DND-41 (cell line): ENCODE results near the gene GALNTL6.

ENCODE experiments used
- ATAC-seq: fragments of 200-7000 bp; cut with Tn5 transposase; 3 replicates; pipeline ENCODE4 v1.9.1; 2021; ENCODE audit warnings: low read depth; ENCODE audit not compliant: insufficient read depth
- DNase-seq: peaks from one replicate; pipeline ENCODE4 v3.0.0-alpha.2; 2020
- H2AFZ ChIP-seq: 2 replicates; pipeline ENCODE4 v1.6.0; 2012; ENCODE audit warnings: low read depth, low read length
- H3K27ac ChIP-seq: 2 replicates; pipeline ENCODE4 v1.5.1; 2012; ENCODE audit warnings: low read length, inconsistent platforms
- H3K27me3 ChIP-seq: fragments of 200-600 bp; sonication (generic); 2 replicates; pipeline ENCODE4 v1.6.0; 2012; ENCODE audit warnings: low read length, mild to moderate bottlenecking, inconsistent platforms; ENCODE audit not compliant: insufficient read depth, poor library complexity
- H3K36me3 ChIP-seq: 2 replicates; pipeline ENCODE4 v1.5.1; 2012; ENCODE audit warnings: low read length, inconsistent platforms; ENCODE audit not compliant: insufficient read depth
- H3K4me1 ChIP-seq: 2 replicates; pipeline ENCODE4 v1.5.1; 2012; ENCODE audit warnings: mild to moderate bottlenecking, low read length; ENCODE audit not compliant: insufficient read depth
- H3K4me2 ChIP-seq: 2 replicates; pipeline ENCODE4 v1.6.0; 2012; ENCODE audit warnings: mild to moderate bottlenecking, moderate library complexity, low read length, inconsistent platforms; ENCODE audit not compliant: insufficient read depth
- H3K4me3 ChIP-seq, 2 experiments: fragments of 200-600 bp in 1 of 2; shearing (Covaris generic) in 1 of 2; 2 replicates each; pipeline ENCODE4 v1.5.1; 2012 to 2016; ENCODE audit warnings: inconsistent platforms in 2 of 2, low read length in 2 of 2, mild to moderate bottlenecking in 2 of 2, low read depth in 1 of 2, moderate library complexity in 1 of 2
- H3K79me2 ChIP-seq: 2 replicates; pipeline ENCODE4 v1.6.0; 2012; ENCODE audit warnings: low read length, inconsistent platforms; ENCODE audit not compliant: insufficient read depth
- H3K9ac ChIP-seq: 2 replicates; pipeline ENCODE4 v1.6.0; 2012; ENCODE audit warnings: low read depth, mild to moderate bottlenecking, inconsistent platforms, low read length, moderate library complexity
- H3K9me3 ChIP-seq: 2 replicates; pipeline ENCODE4 v1.5.1; 2012; ENCODE audit warnings: low read length, moderate library complexity, mild to moderate bottlenecking, inconsistent platforms; ENCODE audit not compliant: insufficient read depth, severe bottlenecking
- H4K20me1 ChIP-seq: 2 replicates; pipeline ENCODE4 v1.6.0; 2012; ENCODE audit warnings: low read length; ENCODE audit not compliant: insufficient read depth
- EZH2 ChIP-seq: IDR thresholded peaks from 3 replicates; pipeline ENCODE4 v1.6.1; 2012; ENCODE audit warnings: borderline replicate concordance, low read depth, mild to moderate bottlenecking, moderate library complexity, low read length, inconsistent platforms; ENCODE audit not compliant: severe bottlenecking
- TF ChIP-seq, protein P1 (sequence below): IDR thresholded peaks from 2 replicates; pipeline ENCODE4 v1.5.1; 2012; ENCODE audit warnings: borderline replicate concordance, low read length, moderate library complexity, mild to moderate bottlenecking; ENCODE audit not compliant: poor library complexity, severe bottlenecking; ENCODE audit errors: extremely low read depth

Gene GALNTL6

DNA sequence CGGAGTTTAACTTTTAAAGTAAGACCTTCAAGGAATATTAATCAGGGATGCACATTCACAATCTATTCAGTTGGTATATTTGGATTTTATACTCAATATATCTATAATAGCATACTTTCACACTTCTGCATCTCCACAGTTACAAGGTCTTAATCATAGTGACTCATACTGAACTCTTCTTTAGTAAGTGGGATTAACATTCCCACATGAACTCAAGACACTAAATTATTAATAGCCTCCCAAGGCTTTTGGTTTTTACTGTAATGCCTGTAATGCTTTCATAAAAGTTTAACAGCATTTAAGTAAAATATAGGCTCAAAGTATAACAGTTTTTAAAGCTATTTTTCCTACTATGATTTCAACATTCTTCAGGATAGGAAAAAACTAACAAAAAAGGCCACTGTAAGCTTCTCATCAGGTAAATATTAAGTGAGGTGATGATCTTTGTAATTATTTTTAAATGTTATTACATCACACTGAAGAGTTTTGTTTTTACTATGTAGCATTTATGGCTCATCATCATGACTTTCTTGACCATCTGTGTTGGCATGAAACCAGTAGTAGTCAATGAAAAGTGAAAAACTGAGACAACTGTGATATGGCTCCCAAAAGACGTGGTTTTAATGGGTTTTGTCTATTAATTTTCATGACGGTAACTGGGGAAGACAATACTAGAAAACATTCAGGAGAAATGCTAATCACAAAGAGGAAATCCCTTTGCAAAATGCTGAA, 1263.9 kb downstream of the GALNTL6 start:
- Histone ChIP-seq H3K4me2 (no peak overlapping the region), H3K79me2 (no peaks in the 10 kb centered on the region), H3K27me3 (no peaks in the 10 kb centered on the region), H3K36me3 (no peaks in the 10 kb centered on the region), H4K20me1 (no peaks in the 10 kb centered on the region), H3K27ac (no peak overlapping the region), H3K4me1 (no peaks in the 10 kb centered on the region), H2AFZ (no peak overlapping the region), H3K9me3 (no peaks in the 10 kb centered on the region), H3K9ac (no peak overlapping the region), H3K4me3 (no peak overlapping the region)
- TF ChIP-seq, protein P1, sequence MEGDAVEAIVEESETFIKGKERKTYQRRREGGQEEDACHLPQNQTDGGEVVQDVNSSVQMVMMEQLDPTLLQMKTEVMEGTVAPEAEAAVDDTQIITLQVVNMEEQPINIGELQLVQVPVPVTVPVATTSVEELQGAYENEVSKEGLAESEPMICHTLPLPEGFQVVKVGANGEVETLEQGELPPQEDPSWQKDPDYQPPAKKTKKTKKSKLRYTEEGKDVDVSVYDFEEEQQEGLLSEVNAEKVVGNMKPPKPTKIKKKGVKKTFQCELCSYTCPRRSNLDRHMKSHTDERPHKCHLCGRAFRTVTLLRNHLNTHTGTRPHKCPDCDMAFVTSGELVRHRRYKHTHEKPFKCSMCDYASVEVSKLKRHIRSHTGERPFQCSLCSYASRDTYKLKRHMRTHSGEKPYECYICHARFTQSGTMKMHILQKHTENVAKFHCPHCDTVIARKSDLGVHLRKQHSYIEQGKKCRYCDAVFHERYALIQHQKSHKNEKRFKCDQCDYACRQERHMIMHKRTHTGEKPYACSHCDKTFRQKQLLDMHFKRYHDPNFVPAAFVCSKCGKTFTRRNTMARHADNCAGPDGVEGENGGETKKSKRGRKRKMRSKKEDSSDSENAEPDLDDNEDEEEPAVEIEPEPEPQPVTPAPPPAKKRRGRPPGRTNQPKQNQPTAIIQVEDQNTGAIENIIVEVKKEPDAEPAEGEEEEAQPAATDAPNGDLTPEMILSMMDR: no peak
- TF ChIP-seq EZH2: no peak
- DNase-seq (no peak), ATAC-seq (no peak)

GRCh38 chr4:173088144-173088543, 1274.9 kb downstream of the GALNTL6 start:
- H4K20me1 ChIP-seq: no peaks in the 10 kb centered on the region
- H3K27ac ChIP-seq: no peak overlapping the region
- no peaks in the 10 kb centered on the region for H3K36me3 ChIP-seq
- no peaks in the 10 kb centered on the region for H3K4me1 ChIP-seq
- DNase-seq (no peak), ATAC-seq (no peak)
- H3K27me3 ChIP-seq: no peaks in the 10 kb centered on the region
- H2AFZ ChIP-seq: no peak overlapping the region
- H3K9me3 ChIP-seq: no peaks in the 10 kb centered on the region
- no peak for TF ChIP-seq EZH2
- TF ChIP-seq, protein P1: no peak
- no peak overlapping the region for H3K4me3 ChIP-seq
- H3K9ac ChIP-seq: no peak overlapping the region
- H3K79me2 ChIP-seq: no peaks in the 10 kb centered on the region
- no peak overlapping the region for H3K4me2 ChIP-seq
